Astrocyte of the cerebellum (primary cell): ENCODE measurements around the gene ADGRB3.
"Not testable (repeated sequence)": the region's sequence is repeated elsewhere in the genome, so short reads cannot be mapped to it uniquely, and the experiment has no call there.

Source experiments
- DNase-seq: peaks from one replicate; pipeline ENCODE4 v3.0.0-alpha.2; 2011; ENCODE audit warnings: low read depth
- H3K4me3 ChIP-seq: 2 replicates; pipeline ENCODE4 v1.5.1; 2011; ENCODE audit warnings: mild to moderate bottlenecking, low read depth, low read length, moderate library complexity
- in situ Hi-C: cut with HindIII; loops from 2 replicates; pipeline ENCODE4 v1.10.0; 2017; ENCODE audit warnings: low sequenced_read_pairs
- TF ChIP-seq, protein P1 (sequence below): IDR thresholded peaks from 2 replicates; pipeline ENCODE4 v1.5.1; 2012; ENCODE audit warnings: low read length, low read depth, moderate library complexity, mild to moderate bottlenecking; ENCODE audit errors: missing control alignments

ADGRB3 gene

DNA sequence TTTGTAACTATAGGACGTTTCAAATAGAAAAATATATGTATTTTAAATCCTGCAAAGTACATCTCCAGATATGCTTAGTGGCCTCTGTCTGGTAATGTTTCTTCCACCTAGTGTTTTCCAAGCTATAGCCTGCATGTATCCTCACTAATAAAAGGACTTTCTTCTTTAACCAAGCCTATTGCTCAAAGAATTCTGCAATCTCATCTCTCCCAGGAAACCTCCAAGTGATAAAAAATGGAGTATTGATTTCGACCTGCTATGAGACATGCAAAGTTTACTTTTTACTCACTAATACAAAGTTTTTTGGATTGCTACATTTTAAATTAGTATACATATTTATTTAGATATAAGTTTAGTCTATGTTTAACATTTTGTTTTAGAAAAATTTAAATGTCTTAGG lies 23.3 kb downstream of the ADGRB3 start:
- no peak for DNase-seq
- TF ChIP-seq, protein P1, sequence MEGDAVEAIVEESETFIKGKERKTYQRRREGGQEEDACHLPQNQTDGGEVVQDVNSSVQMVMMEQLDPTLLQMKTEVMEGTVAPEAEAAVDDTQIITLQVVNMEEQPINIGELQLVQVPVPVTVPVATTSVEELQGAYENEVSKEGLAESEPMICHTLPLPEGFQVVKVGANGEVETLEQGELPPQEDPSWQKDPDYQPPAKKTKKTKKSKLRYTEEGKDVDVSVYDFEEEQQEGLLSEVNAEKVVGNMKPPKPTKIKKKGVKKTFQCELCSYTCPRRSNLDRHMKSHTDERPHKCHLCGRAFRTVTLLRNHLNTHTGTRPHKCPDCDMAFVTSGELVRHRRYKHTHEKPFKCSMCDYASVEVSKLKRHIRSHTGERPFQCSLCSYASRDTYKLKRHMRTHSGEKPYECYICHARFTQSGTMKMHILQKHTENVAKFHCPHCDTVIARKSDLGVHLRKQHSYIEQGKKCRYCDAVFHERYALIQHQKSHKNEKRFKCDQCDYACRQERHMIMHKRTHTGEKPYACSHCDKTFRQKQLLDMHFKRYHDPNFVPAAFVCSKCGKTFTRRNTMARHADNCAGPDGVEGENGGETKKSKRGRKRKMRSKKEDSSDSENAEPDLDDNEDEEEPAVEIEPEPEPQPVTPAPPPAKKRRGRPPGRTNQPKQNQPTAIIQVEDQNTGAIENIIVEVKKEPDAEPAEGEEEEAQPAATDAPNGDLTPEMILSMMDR: no peak
- in situ Hi-C loops: no loop called here
- H3K4me3 ChIP-seq: no peak overlapping the region

GRCh38 chr6:68673255-68673654 lies 38.2 kb downstream of the ADGRB3 start:
- H3K4me3 ChIP-seq: no peak overlapping the region
- in situ Hi-C loops: no loop called here
- TF ChIP-seq, protein P1: no peak
- no peak for DNase-seq

- no peak overlapping the region for H3K4me3 ChIP-seq
- in situ Hi-C loops: no loop called here
- no peak for DNase-seq
- TF ChIP-seq, protein P1: no peak
Observed at GRCh38 chr6:68675548-68675947, 40.5 kb downstream of the ADGRB3 start.

DNA sequence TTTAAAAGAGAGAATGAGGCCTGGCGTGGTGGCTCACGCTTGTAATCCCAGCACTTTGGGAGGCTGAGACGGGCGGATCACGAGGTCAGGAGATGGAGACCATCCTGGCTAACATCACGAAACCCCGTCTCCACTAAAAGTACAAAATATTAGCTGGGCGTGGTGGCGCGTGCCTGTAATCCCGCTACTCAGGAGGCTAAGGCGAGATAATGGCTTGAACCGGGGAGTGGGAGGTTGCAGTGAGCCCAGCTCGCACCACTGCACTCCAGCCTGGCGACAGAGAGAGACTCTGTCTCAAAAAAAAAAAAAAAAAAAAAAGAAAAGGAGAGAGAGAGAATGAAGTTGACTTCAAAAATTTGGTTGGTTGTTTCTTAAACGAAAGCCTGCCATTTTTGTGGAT lies 41.0 kb downstream of the ADGRB3 start:
- in situ Hi-C loops, H3K4me3 ChIP-seq, DNase-seq: not testable (repeated sequence)

DNA sequence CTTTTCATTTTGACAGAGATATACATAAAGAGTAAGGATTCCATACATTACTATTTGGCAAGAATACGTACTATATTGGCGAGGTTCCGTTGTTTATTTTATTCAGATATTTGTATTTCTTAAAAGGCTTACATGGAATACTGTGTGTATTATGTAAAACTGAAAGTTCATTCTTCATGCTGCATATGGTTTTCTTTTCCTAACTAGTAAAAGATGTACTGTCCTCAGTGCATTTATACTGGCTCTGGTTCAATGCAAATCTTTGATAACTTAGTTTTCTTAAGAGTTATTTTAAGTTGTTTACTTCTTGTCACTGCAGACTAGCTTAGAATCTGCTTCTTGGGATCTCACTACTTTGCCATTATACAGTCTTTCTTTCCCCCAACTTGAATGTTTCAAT lies 42.0 kb downstream of the ADGRB3 start:
- DNase-seq: no peak
- in situ Hi-C loops: no loop called here
- H3K4me3 ChIP-seq: no peak overlapping the region
- TF ChIP-seq, protein P1: no peak

GRCh38 chr6:68679399-68679798 lies 44.3 kb downstream of the ADGRB3 start:
- in situ Hi-C loops: no loop called here
- DNase-seq: no peak
- TF ChIP-seq, protein P1: no peak
- H3K4me3 ChIP-seq: no peak overlapping the region

DNA sequence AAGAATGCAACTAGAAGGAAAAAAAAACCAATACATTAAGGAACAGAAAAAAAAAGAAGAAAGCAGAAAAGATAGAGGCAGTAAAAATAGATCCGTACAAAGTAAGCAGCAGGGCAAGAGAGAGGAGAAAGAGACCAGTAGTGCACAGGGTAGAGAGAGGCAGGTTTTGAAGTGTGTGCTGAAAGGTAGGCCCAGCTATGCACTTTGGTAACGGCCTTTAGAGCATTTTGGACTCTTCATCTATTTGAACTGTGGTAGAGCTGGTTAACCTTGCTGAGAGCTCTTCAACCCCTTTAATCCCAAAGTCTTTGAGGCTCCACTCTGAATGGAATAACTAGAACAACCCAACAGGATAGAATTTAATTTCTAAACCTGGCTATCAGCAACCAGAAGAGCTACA lies 45.2 kb downstream of the ADGRB3 start:
- TF ChIP-seq, protein P1: no peak
- DNase-seq: no peak
- H3K4me3 ChIP-seq: no peak overlapping the region
- in situ Hi-C loops: no loop called here
